Measurements from ENCODE around the gene OR1J2.
"Not testable (repeated sequence)": the region's sequence is repeated elsewhere in the genome, so short reads cannot be mapped to it uniquely, and the experiment has no call there.

The OR1J2 gene

DNA sequence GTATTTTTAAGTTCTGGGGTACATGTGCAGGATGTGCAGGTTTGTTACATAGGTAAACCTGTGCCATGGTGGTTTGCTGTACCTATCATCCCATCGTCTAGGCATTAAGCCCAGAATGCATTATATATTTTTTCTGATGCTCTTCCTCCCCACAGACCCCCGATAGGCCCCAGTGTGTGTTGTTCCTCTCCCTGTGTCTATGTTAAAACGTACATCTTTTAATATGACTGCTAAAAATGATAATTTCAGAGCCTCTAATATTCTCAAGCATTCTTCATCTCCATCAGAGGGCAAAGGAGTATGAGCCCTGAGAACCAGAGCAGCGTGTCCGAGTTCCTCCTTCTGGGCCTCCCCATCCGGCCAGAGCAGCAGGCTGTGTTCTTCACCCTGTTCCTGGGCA, at the start of gene OR1J2:
Gene OR1J2, plus strand, starts transcription at position 301 of the 400 bp plus-strand sequence. Its CDS starts 0 bp downstream, at position 301.
- no peak for DNase-seq (ENCODE audit: low spot score)

DNA sequence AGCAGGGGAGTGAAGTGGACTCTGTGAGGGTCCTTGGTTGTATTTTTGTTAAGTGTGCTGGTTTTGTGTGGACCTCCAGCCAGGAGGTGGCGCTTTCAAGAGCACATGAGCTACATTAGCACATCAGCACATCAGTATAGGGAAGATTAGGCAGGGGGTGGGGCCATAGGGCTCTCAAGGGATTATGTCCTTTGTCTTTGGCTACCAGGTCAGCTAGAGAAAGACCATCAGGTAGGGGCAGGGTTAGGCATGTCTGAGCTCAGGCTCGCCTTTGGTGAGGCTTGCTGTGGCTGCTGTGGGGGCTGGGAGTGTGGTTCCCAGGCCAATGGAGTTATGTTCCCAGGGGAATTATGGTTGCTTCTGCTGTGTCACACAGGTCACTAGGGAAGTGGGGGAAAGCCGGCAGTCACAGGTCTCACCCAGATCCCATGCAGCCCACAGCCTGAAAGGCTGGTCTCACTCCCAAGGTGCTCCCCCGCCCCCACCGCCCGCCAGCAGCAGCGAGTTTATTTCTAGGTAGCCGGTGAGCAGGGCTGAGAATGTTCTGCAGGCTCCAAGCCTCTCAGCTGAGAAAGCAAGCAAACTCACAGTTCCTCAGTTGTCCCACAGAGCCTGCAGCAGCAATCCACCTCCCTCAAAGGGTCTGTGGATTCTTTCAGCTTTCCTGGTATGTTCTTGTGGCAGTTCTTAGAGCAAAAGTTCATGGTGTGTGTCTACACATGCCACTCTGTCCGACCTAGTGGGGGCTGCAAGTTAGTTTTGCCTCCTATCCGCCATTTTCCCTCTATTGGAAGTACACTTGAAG, 46.6 kb upstream of the OR1J2 start:
- DNase-seq (ENCODE audit: low spot score): no peak

DNA sequence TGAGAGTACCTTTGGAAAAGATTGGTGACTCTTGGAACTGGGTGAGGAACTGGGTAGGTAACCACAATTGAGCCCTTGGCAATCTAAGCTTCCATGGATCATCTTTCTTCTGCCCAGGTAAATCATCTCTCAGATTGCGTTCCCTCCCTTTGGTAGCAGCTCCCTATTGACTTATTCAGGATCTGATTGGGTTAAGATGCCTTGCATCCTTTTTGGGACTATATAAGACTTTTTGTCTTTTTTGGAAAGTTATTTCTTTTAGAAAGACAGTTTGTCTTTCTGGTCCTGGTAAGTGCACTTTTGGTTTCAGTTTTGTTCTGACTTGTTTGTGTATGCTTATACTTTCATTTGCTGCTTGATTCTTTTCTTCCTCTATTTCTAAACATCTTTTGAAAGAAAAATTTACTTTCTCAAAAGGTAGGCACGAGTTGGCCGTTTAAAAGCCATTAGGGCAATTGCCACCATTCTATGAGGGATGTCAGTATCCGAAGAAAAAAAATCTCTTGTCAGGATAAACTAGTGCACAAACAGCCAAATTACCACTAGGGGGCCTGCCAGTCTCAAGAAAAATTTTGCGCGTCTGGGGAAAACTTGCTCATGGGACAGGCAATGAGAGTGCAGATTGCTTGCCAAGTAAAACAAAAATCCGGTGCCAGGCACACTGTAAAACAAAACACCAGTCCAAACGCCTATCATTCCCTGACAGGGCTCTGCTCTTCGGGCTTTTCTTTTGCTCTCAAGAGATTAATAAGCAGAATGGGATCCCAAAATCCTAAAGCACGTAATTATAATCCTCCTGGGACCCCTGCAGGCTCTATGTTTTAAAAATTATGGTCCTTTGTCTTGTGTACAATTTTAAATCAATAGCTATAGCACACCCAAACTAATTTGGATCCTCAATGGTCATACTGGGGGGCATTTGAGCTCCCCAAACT, 45.7 kb upstream of the OR1J2 start:
- peak; percentile 83 for DNase-seq (ENCODE audit: low spot score)

- DNase-seq (ENCODE audit: low spot score): no peak
Observed at GRCh38 chr9:122466456-122466855, 44.1 kb upstream of the OR1J2 start.

- DNase-seq (ENCODE audit: low spot score): peak; percentile 78
Observed at GRCh38 chr9:122468735-122469134, 41.9 kb upstream of the OR1J2 start.

DNA sequence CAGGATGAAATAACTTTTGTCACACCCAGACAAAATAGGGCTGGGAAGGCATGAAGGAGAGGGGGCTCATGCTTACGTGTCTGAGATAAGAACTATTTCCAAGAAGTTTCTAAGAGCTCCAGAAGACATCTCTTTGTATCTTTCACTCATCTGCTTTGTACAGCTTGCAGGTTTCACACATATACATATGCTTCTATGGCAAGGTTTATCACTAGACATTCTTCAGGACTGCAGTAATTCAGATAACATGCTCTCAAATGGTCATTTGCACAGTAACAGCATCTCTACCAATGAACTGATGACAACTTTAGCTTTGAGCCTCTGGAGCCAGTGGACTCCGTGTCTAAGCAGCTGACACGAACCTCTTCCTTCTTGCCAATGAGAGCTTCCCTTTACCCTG, 36.0 kb upstream of the OR1J2 start:
- DNase-seq (ENCODE audit: low spot score): no peak

- peak; percentile 22 for DNase-seq (ENCODE audit: low spot score)
Observed at GRCh38 chr9:122475717-122476116, 34.9 kb upstream of the OR1J2 start.

DNA sequence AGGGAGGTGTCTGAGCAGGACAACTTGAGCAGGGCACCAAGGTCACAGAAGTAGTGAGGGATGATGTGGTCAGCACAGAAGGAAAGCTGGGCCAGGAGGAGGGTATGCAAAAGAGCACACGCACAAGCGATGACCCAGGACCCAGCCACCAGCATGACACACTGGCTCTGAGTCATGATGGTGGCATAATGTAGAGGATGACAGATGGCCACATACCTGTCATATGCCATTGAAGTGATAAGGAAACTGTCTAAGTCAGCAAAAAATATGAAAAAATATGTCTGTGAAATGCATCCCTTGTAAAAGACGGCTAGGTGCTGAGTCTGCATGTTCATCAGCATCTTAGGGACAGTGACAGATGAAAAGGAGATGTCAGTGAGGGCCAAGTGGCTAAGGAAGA, 33.3 kb upstream of the OR1J2 start:
- DNase-seq (ENCODE audit: low spot score): no peak

DNA sequence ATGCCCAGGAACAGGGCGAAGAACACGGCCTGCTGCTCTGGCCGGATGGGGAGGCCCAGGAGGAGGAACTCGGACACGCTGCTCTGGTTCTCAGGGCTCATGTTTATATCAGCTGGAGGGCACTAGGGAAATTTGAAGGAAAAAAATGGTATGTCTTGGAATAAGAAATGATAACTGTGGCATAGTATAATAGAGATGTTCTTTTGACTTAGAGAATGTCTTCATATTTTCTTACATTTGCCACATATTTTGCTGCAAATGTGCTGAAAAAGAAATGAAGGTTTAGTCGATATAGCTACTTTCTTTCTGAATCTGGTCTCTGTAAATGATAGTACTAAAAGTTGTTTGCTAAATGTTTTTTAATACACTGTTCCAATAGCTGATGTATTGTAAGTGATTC, 32.8 kb upstream of the OR1J2 start, which contains the start of gene OR1J1:
Gene OR1J1, minus strand, starts transcription at position 101 of the 400 bp plus-strand sequence. Its CDS starts 0 bp downstream, at position 101.
- no peak for DNase-seq (ENCODE audit: low spot score)

DNA sequence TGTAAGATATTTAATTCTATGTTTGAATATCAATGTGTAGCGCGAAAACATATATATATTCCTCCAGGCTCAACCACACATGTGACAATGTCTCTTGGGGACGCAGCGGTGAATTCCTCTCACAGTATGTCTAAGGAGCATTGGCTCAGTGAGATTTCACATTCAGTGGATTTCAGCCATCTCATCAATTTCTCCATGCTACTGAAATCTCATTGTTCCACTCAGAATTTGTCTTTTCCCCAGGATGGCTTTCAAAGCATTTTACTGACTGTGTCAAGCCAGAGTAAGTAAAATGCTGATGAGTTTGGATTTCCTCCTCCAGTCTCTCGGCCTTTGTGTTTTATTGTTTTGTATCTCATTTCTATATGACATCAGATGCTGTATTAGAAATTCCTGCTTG, 31.5 kb upstream of the OR1J2 start:
- DNase-seq (ENCODE audit: low spot score): no peak

DNA sequence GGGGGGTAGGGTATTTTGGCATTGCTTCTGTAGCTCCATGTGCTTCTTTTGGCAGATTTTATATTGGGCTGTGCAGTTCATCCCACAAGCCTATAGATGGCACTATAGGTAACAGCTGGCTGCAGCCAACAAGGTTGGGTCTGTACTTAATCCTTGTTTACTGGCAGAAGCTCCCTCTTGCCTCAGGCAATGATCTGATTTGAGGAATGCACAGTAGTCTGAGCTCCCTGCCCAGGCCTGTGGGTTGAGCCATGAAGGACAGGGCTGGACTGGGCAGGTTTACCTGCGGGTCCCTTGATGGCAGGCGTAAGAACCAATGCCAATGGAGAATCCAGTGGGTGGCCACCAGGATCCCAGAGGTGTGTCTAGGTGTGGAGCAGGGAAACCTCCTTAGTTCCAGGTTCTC, 11.7 kb upstream of the OR1J2 start:
- peak; percentile 56 for DNase-seq (ENCODE audit: low spot score)

DNA sequence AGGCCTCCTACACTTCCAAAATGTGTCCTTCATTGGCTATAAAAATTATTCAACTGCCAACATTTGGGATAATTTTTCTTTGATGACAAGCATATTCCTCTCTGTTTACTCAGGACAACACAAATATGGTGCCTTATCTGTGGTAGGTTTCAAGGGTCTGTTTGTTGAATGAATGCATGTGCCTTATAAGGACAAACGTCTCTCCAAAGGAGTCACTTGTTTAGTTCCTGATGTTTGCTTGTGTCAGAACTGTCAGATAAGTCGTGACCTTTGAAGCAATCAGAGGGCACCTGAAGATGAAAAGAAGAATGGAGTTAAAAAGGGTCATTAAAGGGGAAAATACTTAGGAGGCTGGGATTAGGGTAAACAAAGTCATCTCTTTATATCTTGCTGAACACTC, 3.6 kb upstream of the OR1J2 start:
- DNase-seq (ENCODE audit: low spot score): no peak

GRCh38 chr9:122518226-122518625, 7.6 kb downstream of the OR1J2 start:
- DNase-seq (ENCODE audit: low spot score): no peak

GRCh38 chr9:122518841-122519240, 8.2 kb downstream of the OR1J2 start, which contains the start of gene OR1J4:
Gene OR1J4, plus strand, starts transcription at chr9:122519141. Its CDS starts 0 bp downstream, at chr9:122519141.
- DNase-seq (ENCODE audit: low spot score): no peak

GRCh38 chr9:122519376-122519775, 8.8 kb downstream of the OR1J2 start:
- no peak for DNase-seq (ENCODE audit: low spot score)

- DNase-seq (ENCODE audit: low spot score): no peak
Observed at GRCh38 chr9:122526602-122527001, 16.0 kb downstream of the OR1J2 start.

- DNase-seq (ENCODE audit: low spot score): no peak
Observed at GRCh38 chr9:122527193-122527592, 16.6 kb downstream of the OR1J2 start, which contains the start of gene OR1N1. Gene OR1N1, minus strand, starts transcription at chr9:122527293. Its CDS starts 0 bp downstream, at chr9:122527293.

- DNase-seq (ENCODE audit: low spot score): not testable (repeated sequence)
Observed at GRCh38 chr9:122531157-122531556, 20.6 kb downstream of the OR1J2 start.

DNA sequence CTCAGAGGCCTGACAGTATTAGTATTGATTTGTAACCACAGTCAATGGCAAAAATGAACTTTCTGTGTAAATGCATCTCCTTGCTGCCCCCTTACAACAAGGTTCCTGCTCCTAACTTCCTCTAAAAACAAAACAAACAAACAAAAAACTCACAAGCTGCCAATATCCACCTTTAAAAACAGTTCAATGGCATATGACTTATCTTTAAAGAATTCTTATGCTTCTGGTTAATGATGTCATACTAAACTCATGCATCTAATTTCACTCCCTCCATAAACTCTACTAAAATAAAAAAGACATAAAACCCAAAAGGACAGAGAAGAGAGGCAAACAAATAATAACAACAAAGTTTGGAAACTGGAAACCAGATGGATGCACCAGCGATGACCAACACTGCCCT, 25.5 kb downstream of the OR1J2 start:
- no peak for DNase-seq (ENCODE audit: low spot score)

DNA sequence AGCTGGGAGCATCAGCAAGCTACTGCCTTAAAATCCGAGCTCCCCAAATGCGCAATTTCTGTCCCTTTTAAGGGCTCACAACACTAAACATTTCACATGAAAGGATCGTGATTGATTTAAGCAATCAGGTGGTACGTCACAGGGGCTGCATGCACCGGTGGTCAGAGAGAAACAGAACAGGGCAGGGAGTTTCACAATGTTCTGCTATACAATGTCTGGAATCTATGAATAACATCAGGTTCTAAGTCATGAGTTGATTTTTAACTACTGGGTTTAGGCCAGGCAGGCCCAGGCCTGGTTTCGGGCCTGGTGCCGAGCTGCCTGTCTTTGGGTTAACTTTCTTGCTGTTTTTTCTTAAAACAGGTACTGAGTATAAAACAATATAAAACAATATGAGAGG, 26.5 kb downstream of the OR1J2 start:
- not testable (repeated sequence) for DNase-seq (ENCODE audit: low spot score)

GRCh38 chr9:122538757-122539156, 28.2 kb downstream of the OR1J2 start:
- no peak for DNase-seq (ENCODE audit: low spot score)

GRCh38 chr9:122546196-122546595, 35.6 kb downstream of the OR1J2 start:
- no peak for DNase-seq (ENCODE audit: low spot score)

- DNase-seq (ENCODE audit: low spot score): no peak
Observed at GRCh38 chr9:122551371-122551770, 40.8 kb downstream of the OR1J2 start.
